Measurements from ENCODE around the gene PRRX1. TPM values are rescaled to one million over a fixed set of nuclear protein-coding genes. Genes with fewer than 3 reads are reported as not detected.

The PRRX1 gene
- total and polyA plus RNA-seq, 9 donors = 31.2 to 80.3 (median 60.8) TPM

- Histone ChIP-seq H3K9me3 (no peaks in the 10 kb centered on the region), H3K27me3 (no peaks in the 10 kb centered on the region), H3K4me1 (ENCODE audit: insufficient read depth) (no peaks in the 10 kb centered on the region), H3K4me3 (no peak overlapping the region), H3K27ac (no peak overlapping the region), H3K36me3 (no peaks in the 10 kb centered on the region)
- no peak for TF ChIP-seq EP300 (IDR thresholded peaks at IDR 0.05)
- no peak for TF ChIP-seq POLR2A (IDR thresholded peaks at IDR 0.05)
- no peak for TF ChIP-seq CTCF (IDR thresholded peaks at IDR 0.05)
- WGBS, 3 donors = 67 to 83% (median 76%) methylated on average over 1 of the region's 1 CpG
- intact Hi-C loops (cut with DNase I) = loop anchor here in 2 of 4 donors (10.0 kb wide), 2 partner anchors 100 to 830 kb away; partner anchors contain the start of gene PRRX1 (in 1 of the 2)
- no peak for DNase-seq
Observed at GRCh38 chr1:170765279-170765678, 101.3 kb downstream of the PRRX1 start.

- Histone ChIP-seq H3K4me1 (ENCODE audit: insufficient read depth) (no peaks in the 10 kb centered on the region), H3K27me3 (no peaks in the 10 kb centered on the region), H3K9me3 (no peaks in the 10 kb centered on the region), H3K4me3 (no peak overlapping the region), H3K27ac (no peak overlapping the region), H3K36me3 (no peaks in the 10 kb centered on the region)
- intact Hi-C loops (cut with DNase I) = loop anchor here in 2 of 4 donors (10.0 kb wide), 2 partner anchors 101 to 831 kb away; partner anchors contain the start of gene PRRX1 (in 1 of the 2)
- TF ChIP-seq EP300 (IDR thresholded peaks at IDR 0.05) (no peak), POLR2A (IDR thresholded peaks at IDR 0.05) (no peak), CTCF (IDR thresholded peaks at IDR 0.05) (peak; percentile 44 to 86 (median 55))
- DNase-seq = no peak
- 67 to 71% (median 70%) methylated on average over 10 of the region's 10 CpGs for WGBS, 3 donors
Observed at GRCh38 chr1:170765712-170766330, 101.9 kb downstream of the PRRX1 start.

GRCh38 chr1:170768929-170769328 lies 105.0 kb downstream of the PRRX1 start:
- no peak overlapping the region for H3K27ac ChIP-seq
- no peaks in the 10 kb centered on the region for H3K4me1 ChIP-seq (ENCODE audit: insufficient read depth)
- TF ChIP-seq EP300 (IDR thresholded peaks at IDR 0.05) (no peak), CTCF (IDR thresholded peaks at IDR 0.05) (no peak), POLR2A (IDR thresholded peaks at IDR 0.05) (no peak)
- H3K4me3 ChIP-seq = no peak overlapping the region
- no peaks in the 10 kb centered on the region for H3K9me3 ChIP-seq
- WGBS, 3 donors = 77 to 83% (median 81%) methylated on average over 1 of the region's 1 CpG
- H3K36me3 ChIP-seq = no peaks in the 10 kb centered on the region
- DNase-seq = no peak
- no peaks in the 10 kb centered on the region for H3K27me3 ChIP-seq
- intact Hi-C loops (cut with DNase I) = loop anchor here in 2 of 4 donors (10.0 kb wide), 2 partner anchors 104 to 834 kb away; partner anchors contain the start of gene PRRX1 (in 1 of the 2)

GRCh38 chr1:170769691-170770090 lies 105.8 kb downstream of the PRRX1 start:
- H3K4me1 ChIP-seq (ENCODE audit: insufficient read depth) = no peaks in the 10 kb centered on the region

More at GRCh38 chr1:170769691-170770090, 105.8 kb downstream of the PRRX1 start:
- H3K9me3 ChIP-seq = no peaks in the 10 kb centered on the region
- TF ChIP-seq CTCF (IDR thresholded peaks at IDR 0.05) = no peak
- no peak for TF ChIP-seq POLR2A (IDR thresholded peaks at IDR 0.05)
- TF ChIP-seq EP300 (IDR thresholded peaks at IDR 0.05) = no peak
- no peaks in the 10 kb centered on the region for H3K27me3 ChIP-seq
- 91 to 95% (median 94%) methylated on average over 1 of the region's 1 CpG for WGBS, 3 donors
- no peaks in the 10 kb centered on the region for H3K36me3 ChIP-seq
- intact Hi-C loops (cut with DNase I) = loop anchor here in 2 of 4 donors (10.0 kb wide), 2 partner anchors 105 to 835 kb away; partner anchors contain the start of gene PRRX1 (in 1 of the 2)
- no peak overlapping the region for H3K4me3 ChIP-seq
- no peak overlapping the region for H3K27ac ChIP-seq
- DNase-seq = no peak

Data from ovary (tissue), 9 donors.